GM21737 (cell line): Measurements from ENCODE around the gene HIC1.

ENCODE experiments used
- ATAC-seq: cut with Tn5 transposase; IDR thresholded peaks from one replicate; pipeline ENCODE4 v1.9.1; 2021; ENCODE audit warnings: mild to moderate bottlenecking, moderate library complexity; ENCODE audit not compliant: unreplicated experiment

The HIC1 gene

GRCh38 chr17:2101448-2102257, 46.8 kb downstream of the HIC1 start:
- no peak for ATAC-seq

- ATAC-seq, result no peak
Observed at GRCh38 chr17:2102931-2103809, 48.3 kb downstream of the HIC1 start.

- no peak for ATAC-seq
Observed at GRCh38 chr17:2105663-2106062, 50.8 kb downstream of the HIC1 start.

GRCh38 chr17:2106308-2106955, 51.5 kb downstream of the HIC1 start:
- ATAC-seq, result no peak

GRCh38 chr17:2107050-2107449, 52.1 kb downstream of the HIC1 start:
- no peak for ATAC-seq

- ATAC-seq, result no peak
Observed at GRCh38 chr17:2107506-2107905, 52.6 kb downstream of the HIC1 start.

- ATAC-seq, result no peak
Observed at GRCh38 chr17:2108170-2108569, 53.3 kb downstream of the HIC1 start.

- ATAC-seq, result no peak
Observed at GRCh38 chr17:2110436-2110835, 55.5 kb downstream of the HIC1 start.

- no peak for ATAC-seq
Observed at GRCh38 chr17:2111691-2112090, 56.8 kb downstream of the HIC1 start.
